ENCODE data around the gene CHST6. TPM values are rescaled to one million over a fixed set of nuclear protein-coding genes. Genes with fewer than 3 reads are reported as not detected.
A peak's percentile ranks its signal among the peaks of the same experiment; 100 is the strongest.
"Not testable (repeated sequence)": the region's sequence is repeated elsewhere in the genome, so short reads cannot be mapped to it uniquely, and the experiment has no call there.

Gene CHST6
- total RNA-seq, 1 donor = under 0.01 TPM

- H3K4me3 ChIP-seq (ENCODE audit: low read depth, low read length) = no peak overlapping the region
- no peak for TF ChIP-seq CTCF (IDR thresholded peaks at IDR 0.05; ENCODE audit: insufficient read depth, low read depth, low read length)
Observed at GRCh38 chr16:75526032-75526790, 31.0 kb upstream of the CHST6 start.

GRCh38 chr16:75519175-75519574, 23.9 kb upstream of the CHST6 start:
- DNase-seq (ENCODE audit: low read depth) = no peak
- H3K4me3 ChIP-seq (ENCODE audit: low read depth, low read length) = no peak overlapping the region
- TF ChIP-seq CTCF (IDR thresholded peaks at IDR 0.05; ENCODE audit: insufficient read depth, low read depth, low read length) = no peak

More at GRCh38 chr16:75526032-75526790, 31.0 kb upstream of the CHST6 start:
- no peak for DNase-seq (ENCODE audit: low read depth)

- not testable (repeated sequence) for DNase-seq (ENCODE audit: low read depth)
- peak overlapping the region; percentile 87 for H3K4me3 ChIP-seq (ENCODE audit: low read depth, low read length)
Observed at GRCh38 chr16:75516189-75516966, 21.1 kb upstream of the CHST6 start.

GRCh38 chr16:75514296-75514695, 19.1 kb upstream of the CHST6 start:
- H3K4me3 ChIP-seq (ENCODE audit: low read depth, low read length) = no peak overlapping the region
- no peak for TF ChIP-seq CTCF (IDR thresholded peaks at IDR 0.05; ENCODE audit: insufficient read depth, low read depth, low read length)
- no peak for DNase-seq (ENCODE audit: low read depth)

GRCh38 chr16:75506574-75506973, 11.3 kb upstream of the CHST6 start:
- no peak overlapping the region for H3K4me3 ChIP-seq (ENCODE audit: low read depth, low read length)
- peak; percentile 82 for DNase-seq (ENCODE audit: low read depth)
- TF ChIP-seq CTCF (IDR thresholded peaks at IDR 0.05; ENCODE audit: insufficient read depth, low read depth, low read length) = no peak

GRCh38 chr16:75506107-75506506, 10.9 kb upstream of the CHST6 start:
- TF ChIP-seq CTCF (IDR thresholded peaks at IDR 0.05; ENCODE audit: insufficient read depth, low read depth, low read length) = no peak
- no peak overlapping the region for H3K4me3 ChIP-seq (ENCODE audit: low read depth, low read length)
- no peak for DNase-seq (ENCODE audit: low read depth)

- no peak for DNase-seq (ENCODE audit: low read depth)
- H3K4me3 ChIP-seq (ENCODE audit: low read depth, low read length) = no peak overlapping the region
- TF ChIP-seq CTCF (IDR thresholded peaks at IDR 0.05; ENCODE audit: insufficient read depth, low read depth, low read length) = no peak
Observed at GRCh38 chr16:75503801-75504200, 8.6 kb upstream of the CHST6 start.
